NCI-H146 treated with DMSO at 0.1 percent for 48 hours (cell line): ENCODE data around the gene DCAF12.

Source experiments
- DNase-seq: peaks from one replicate; lab custom pipeline; 2025; ENCODE audit not compliant: unreplicated experiment; lab: John Stamatoyannopoulos, UW

DCAF12 gene

DNA sequence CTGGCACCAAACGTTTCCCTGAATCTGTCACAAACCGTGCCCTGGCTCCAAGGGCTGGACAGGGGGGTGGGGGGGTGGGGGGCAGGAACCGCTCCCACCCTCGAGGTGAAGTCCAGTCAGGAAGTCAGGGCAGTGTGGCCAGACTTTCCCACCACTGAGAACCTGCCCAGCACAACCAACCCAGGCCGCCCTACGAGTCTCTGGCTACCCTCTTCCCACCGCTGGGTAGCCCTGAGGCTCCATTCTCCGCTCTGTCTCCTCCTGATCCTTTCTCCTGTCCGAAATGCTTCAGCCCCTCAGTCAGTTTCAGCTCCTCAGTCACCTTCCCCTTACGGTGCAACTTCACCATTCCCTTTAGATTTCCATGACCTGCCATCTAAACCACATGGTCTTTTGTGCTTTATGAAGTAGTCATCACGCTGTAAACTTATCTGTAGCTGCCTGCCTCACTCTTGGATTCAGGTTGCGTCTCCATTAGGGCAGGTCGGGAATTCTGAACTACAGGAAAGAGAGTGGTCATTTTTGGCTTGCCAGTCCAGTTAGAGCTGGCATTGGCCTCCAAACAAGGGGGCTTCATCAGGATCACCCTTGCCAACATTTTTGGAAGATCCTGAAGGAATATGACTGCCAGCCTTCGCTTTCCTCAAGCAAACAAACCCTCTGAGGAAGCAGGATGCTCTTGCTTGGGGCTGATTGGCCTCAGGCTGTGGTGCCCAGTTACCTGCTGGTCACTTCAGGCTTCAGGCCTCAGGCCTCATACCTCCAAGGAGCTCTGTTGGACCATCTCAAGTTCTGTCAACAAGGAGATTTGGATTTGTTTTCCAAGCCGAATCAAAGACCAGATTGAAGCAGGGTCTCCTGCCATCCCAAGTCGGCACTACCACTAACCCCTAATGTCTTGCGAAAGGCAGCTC is 794 bp upstream of the DCAF12 start:
- no peak for DNase-seq

- no peak for DNase-seq
These were observed 754 bp downstream of the DCAF12 start for GRCh38 chr9:34125681-34126206.

DNA sequence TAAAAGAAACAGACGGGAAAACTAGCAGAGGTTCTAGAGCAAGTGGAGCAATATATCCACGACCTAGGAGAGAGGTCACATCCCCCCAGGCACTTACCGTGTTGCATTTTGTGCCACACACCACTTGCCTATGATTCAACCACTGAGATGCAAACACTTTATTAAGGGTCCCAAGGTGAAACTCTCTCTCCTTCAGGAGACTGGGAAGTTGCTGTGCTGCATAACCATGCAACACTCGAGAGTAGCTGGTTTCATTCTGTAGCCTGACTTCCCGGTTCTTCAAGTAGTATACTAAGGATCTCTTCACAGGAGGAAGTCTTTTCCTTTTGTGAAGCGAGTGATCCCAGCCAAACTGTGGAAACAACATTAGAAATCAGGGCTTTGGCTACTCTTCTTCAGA is 1.6 kb downstream of the DCAF12 start:
- DNase-seq = no peak

- no peak for DNase-seq
These were observed 2.4 kb downstream of the DCAF12 start for GRCh38 chr9:34124099-34124498.

- DNase-seq = no peak
These were observed 2.8 kb downstream of the DCAF12 start for GRCh38 chr9:34123682-34124081.

DNA sequence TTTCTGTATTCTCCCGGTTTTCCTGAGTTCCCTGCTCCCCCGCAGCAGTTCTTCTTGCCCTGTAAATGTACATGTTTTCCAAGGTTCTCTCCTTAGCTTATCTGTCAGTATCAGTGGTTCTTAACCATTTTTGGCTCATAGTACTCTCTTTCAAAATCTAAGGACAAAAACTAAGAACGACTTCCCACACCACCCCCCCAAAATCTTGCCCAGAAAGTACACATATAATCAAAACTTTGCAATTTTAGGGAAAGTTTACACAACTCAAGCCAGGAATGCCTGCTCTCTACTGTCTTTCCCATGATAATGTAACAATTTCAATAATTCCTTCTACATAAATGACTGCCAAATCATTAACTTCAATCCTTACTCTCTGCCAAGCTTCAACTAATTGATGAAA is 4.5 kb downstream of the DCAF12 start:
- no peak for DNase-seq

DNA sequence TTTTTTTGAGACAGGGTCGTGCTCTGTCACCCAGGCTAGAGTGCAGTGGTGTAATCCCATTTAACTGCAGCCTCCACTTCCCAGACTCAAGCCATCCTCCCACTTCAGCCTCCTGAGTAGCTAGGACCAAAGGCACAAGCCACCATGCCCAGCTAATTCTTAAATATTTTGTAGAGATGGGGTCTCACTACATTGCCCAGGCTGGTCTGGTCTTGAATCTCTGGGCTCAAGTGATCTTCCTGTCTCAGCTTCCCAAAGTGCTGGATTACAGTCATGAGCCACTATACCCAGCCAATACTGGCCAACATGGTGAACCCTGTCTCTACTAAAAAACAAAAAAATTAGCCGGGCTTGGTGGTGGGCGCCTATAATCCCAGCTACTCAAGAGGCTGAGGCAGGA is 6.8 kb downstream of the DCAF12 start:
- no peak for DNase-seq

DNA sequence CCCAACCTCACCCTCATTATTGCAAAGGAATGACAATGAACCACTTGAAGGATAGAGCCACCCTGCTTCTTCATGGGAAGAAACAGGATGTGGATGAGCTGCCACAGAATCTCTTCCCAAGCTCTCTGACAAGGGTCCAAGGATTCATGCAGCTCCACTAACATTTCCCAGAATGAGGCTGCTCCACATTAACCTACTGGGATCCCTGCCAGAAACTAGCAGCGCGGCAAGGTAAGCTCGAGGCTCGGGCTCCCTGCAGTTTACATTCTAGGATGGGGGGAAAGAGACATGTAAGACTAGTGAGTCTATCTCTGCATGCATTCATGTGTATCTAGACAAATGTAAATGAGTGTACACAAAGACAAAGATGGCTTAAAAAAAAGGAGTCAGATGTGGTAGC is 12.1 kb downstream of the DCAF12 start:
- no peak for DNase-seq

DNA sequence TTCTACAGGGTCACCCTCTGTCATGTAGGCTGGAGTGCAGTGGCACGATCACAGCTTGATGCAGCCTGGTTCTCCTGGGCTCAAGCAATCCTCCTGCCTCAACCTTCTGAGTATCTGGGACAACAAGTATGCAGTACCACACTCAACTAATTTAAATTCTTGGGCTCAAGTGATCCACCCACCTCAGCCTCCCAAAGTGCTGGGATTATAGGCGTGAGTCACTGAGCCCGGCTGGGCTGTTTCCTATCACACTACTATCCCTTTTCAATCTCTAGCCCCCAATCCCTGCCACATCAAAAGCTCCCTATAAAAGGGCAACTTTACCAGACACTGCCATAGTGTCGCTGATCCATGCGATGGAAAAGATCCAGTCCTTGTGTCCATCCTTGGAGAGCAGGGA is 20.4 kb downstream of the DCAF12 start:
- no peak for DNase-seq

DNA sequence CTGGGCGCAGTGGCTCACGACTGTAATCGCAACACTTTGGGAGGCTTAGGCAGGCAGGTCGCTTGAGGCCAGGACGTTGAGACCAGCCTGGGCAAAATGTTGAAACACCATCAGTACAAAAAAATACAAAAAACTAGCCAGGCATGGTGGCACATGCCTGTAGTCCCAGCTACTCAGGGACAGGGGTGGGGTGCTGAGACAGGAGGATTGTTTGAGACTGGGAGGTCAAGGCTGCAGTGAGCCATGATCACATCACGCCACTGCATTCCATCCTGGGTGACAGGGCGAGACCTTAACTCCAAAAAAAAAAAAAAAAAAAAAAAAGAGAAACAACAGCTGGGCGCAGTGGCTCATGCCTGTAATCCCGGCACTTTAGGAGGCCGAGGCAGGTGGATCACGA is 23.7 kb downstream of the DCAF12 start:
- DNase-seq = no peak

- no peak for DNase-seq
These were observed 28.2 kb downstream of the DCAF12 start for GRCh38 chr9:34098307-34098706.

GRCh38 chr9:34097865-34098264 is 28.6 kb downstream of the DCAF12 start:
- DNase-seq = no peak

GRCh38 chr9:34096751-34097150 is 29.7 kb downstream of the DCAF12 start:
- DNase-seq = no peak

- DNase-seq = no peak
These were observed 32.9 kb downstream of the DCAF12 start for GRCh38 chr9:34093578-34093977.

- DNase-seq = no peak
These were observed 37.2 kb downstream of the DCAF12 start for GRCh38 chr9:34089311-34089710.

- no peak for DNase-seq
These were observed 39.1 kb downstream of the DCAF12 start for GRCh38 chr9:34087370-34087769.

GRCh38 chr9:34086864-34087263 is 39.6 kb downstream of the DCAF12 start:
- no peak for DNase-seq

- DNase-seq = no peak
These were observed 40.7 kb downstream of the DCAF12 start for GRCh38 chr9:34085581-34086500.

GRCh38 chr9:34084562-34084961 is 41.9 kb downstream of the DCAF12 start:
- no peak for DNase-seq

- no peak for DNase-seq
These were observed 47.3 kb downstream of the DCAF12 start for GRCh38 chr9:34079181-34079580.

GRCh38 chr9:34072868-34073590 is 53.5 kb downstream of the DCAF12 start:
- no peak for DNase-seq
